ENCODE results near the gene SF3B5.

DNA sequence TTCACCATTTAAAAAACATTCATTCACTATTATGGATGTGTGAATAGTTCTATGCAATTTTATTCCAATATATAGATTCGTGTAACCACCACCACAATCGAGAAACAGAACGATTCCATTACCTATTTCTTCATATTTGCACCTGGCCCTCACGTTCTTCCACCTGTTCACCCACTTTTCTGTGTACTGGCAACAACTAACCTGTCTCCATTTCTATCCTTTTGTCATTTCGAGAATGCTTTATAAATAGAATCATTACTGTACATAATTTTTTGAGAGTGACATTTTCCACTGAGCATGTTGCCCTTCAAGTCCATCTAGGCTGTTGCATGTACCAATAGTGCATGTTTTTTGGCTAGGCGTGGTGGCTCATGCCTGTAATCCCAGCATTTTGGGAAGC lies 31.7 kb upstream of the SF3B5 start:
- TF ChIP-seq, protein P1, sequence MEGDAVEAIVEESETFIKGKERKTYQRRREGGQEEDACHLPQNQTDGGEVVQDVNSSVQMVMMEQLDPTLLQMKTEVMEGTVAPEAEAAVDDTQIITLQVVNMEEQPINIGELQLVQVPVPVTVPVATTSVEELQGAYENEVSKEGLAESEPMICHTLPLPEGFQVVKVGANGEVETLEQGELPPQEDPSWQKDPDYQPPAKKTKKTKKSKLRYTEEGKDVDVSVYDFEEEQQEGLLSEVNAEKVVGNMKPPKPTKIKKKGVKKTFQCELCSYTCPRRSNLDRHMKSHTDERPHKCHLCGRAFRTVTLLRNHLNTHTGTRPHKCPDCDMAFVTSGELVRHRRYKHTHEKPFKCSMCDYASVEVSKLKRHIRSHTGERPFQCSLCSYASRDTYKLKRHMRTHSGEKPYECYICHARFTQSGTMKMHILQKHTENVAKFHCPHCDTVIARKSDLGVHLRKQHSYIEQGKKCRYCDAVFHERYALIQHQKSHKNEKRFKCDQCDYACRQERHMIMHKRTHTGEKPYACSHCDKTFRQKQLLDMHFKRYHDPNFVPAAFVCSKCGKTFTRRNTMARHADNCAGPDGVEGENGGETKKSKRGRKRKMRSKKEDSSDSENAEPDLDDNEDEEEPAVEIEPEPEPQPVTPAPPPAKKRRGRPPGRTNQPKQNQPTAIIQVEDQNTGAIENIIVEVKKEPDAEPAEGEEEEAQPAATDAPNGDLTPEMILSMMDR (conservative IDR thresholded peaks at IDR 0.05; ENCODE audit: low read length): no peak
- TF ChIP-seq EZH2phosphoT487 (IDR thresholded peaks at IDR 0.05; ENCODE audit: borderline replicate concordance): no peak
